Activated T-helper 1 cell treated with anti-CD3 and anti-CD28 coated beads, Interleukin-2, amount 50 U/mL, for 16 hours (primary cell): ENCODE results near the gene TENM3.
"Not testable (repeated sequence)": the region's sequence is repeated elsewhere in the genome, so short reads cannot be mapped to it uniquely, and the experiment has no call there.

Experiments
- DNase-seq, 2 donors: peaks; one replicate each; pipeline ENCODE4 v3.0.0-alpha.2; 2020; ENCODE audit warnings: low read depth in 1 of 2, low spot score in 1 of 2

The TENM3 gene

GRCh38 chr4:182243204-182243603 lies at the start of gene TENM3:
TENM3 (plus strand) TSS chr4:182243402; CDS start chr4:182324021, 80,619 bp downstream.
- not testable (repeated sequence) for DNase-seq

- DNase-seq, result no peak
These were observed 48.9 kb upstream of the TENM3 start for GRCh38 chr4:182194091-182194824.

- no peak for DNase-seq
These were observed 45.6 kb upstream of the TENM3 start for GRCh38 chr4:182197611-182198010.

- no peak for DNase-seq
These were observed 41.3 kb upstream of the TENM3 start for GRCh38 chr4:182201871-182202270.

- no peak for DNase-seq
These were observed 40.6 kb upstream of the TENM3 start for GRCh38 chr4:182202650-182203049.

GRCh38 chr4:182203872-182204411 lies 39.3 kb upstream of the TENM3 start:
- no peak for DNase-seq

GRCh38 chr4:182205306-182205705 lies 37.9 kb upstream of the TENM3 start:
- DNase-seq, result no peak

- no peak for DNase-seq
These were observed 36.9 kb upstream of the TENM3 start for GRCh38 chr4:182206266-182206665.

GRCh38 chr4:182206916-182207315 lies 36.3 kb upstream of the TENM3 start:
- DNase-seq, result no peak

- no peak for DNase-seq
These were observed 35.3 kb upstream of the TENM3 start for GRCh38 chr4:182207830-182208396.

- DNase-seq, result no peak
These were observed 34.6 kb upstream of the TENM3 start for GRCh38 chr4:182208526-182209050.

- no peak for DNase-seq
These were observed 30.9 kb upstream of the TENM3 start for GRCh38 chr4:182212211-182212761.

GRCh38 chr4:182213004-182213403 lies 30.2 kb upstream of the TENM3 start:
- no peak for DNase-seq

- no peak for DNase-seq
These were observed 28.1 kb upstream of the TENM3 start for GRCh38 chr4:182215148-182215547.

- no peak for DNase-seq
These were observed 27.2 kb upstream of the TENM3 start for GRCh38 chr4:182216005-182216404.

GRCh38 chr4:182219411-182220056 lies 23.7 kb upstream of the TENM3 start:
- DNase-seq, result no peak

GRCh38 chr4:182221987-182222386 lies 21.2 kb upstream of the TENM3 start:
- no peak for DNase-seq

GRCh38 chr4:182222766-182223165 lies 20.4 kb upstream of the TENM3 start:
- DNase-seq, result no peak

- DNase-seq, result no peak
These were observed 19.5 kb upstream of the TENM3 start for GRCh38 chr4:182223708-182224107.

- no peak for DNase-seq
These were observed 18.9 kb upstream of the TENM3 start for GRCh38 chr4:182224192-182224850.

- no peak for DNase-seq
These were observed 17.8 kb upstream of the TENM3 start for GRCh38 chr4:182225257-182225852.
